SU-DHL-6 (cell line): ENCODE data around the gene TMEM184A.

Source experiments
- CTCF ChIP-seq: fragments of 200-600 bp; sonication (generic); IDR thresholded peaks from one replicate; pipeline ENCODE4 v1.5.1; 2017; ENCODE audit warnings: antibody characterized with exemption, mild to moderate bottlenecking, low read length, moderate library complexity; ENCODE audit not compliant: insufficient read depth, poor library complexity, severe bottlenecking
- EZH2phosphoT487 ChIP-seq: fragments of 200-600 bp; sonication (generic), shearing (Covaris generic); conservative IDR thresholded peaks from 2 replicates; pipeline ENCODE4 v1.6.1; 2018; ENCODE audit warnings: mild to moderate bottlenecking, antibody characterized with exemption, low read length, moderate library complexity, mixed read lengths

GRCh38 chr7:1552200-1552599 is 3.8 kb downstream of the TMEM184A start:
- TF ChIP-seq CTCF (no peak), EZH2phosphoT487 (no peak)
